Stimulated activated CD4-positive, alpha-beta T cell treated with anti-CD3 and anti-CD28 coated beads, TNF-alpha, amount 100 ng/mL, for 24 hours (primary cell): ENCODE results near the gene ATP6V1B1.

Experiments used
- DNase-seq, 3 experiments: peaks; one replicate each; pipeline ENCODE4 v3.0.0-alpha.2; 2020; ENCODE audit warnings: low read depth in 3 of 3

The ATP6V1B1 gene

GRCh38 chr2:70927138-70927537 is 8.6 kb upstream of the ATP6V1B1 start:
- no peak for DNase-seq

GRCh38 chr2:70927641-70928040 is 8.1 kb upstream of the ATP6V1B1 start:
- DNase-seq = no peak

- DNase-seq = no peak
These were observed 7.3 kb upstream of the ATP6V1B1 start for GRCh38 chr2:70928366-70928765.

- DNase-seq = no peak
These were observed 5.0 kb upstream of the ATP6V1B1 start for GRCh38 chr2:70930371-70931329.

- no peak for DNase-seq
These were observed 4.2 kb upstream of the ATP6V1B1 start for GRCh38 chr2:70931376-70932000.

- DNase-seq = no peak
These were observed 3.0 kb upstream of the ATP6V1B1 start for GRCh38 chr2:70932631-70933230.

GRCh38 chr2:70934981-70935380 is 719 bp upstream of the ATP6V1B1 start:
- no peak for DNase-seq

- no peak for DNase-seq
These were observed 672 bp downstream of the ATP6V1B1 start for GRCh38 chr2:70936165-70936978.

- DNase-seq = no peak
These were observed 1.5 kb downstream of the ATP6V1B1 start for GRCh38 chr2:70936979-70937811.

- DNase-seq = no peak
These were observed 2.3 kb downstream of the ATP6V1B1 start for GRCh38 chr2:70937866-70938585.

- no peak for DNase-seq
These were observed 2.9 kb downstream of the ATP6V1B1 start for GRCh38 chr2:70938586-70938950.

GRCh38 chr2:70939001-70939838 is 3.5 kb downstream of the ATP6V1B1 start:
- no peak for DNase-seq

GRCh38 chr2:70939839-70940580 is 4.3 kb downstream of the ATP6V1B1 start:
- no peak for DNase-seq

- DNase-seq = no peak
These were observed 5.5 kb downstream of the ATP6V1B1 start for GRCh38 chr2:70941186-70941585.

GRCh38 chr2:70941701-70942100 is 6.0 kb downstream of the ATP6V1B1 start:
- DNase-seq = no peak

GRCh38 chr2:70942396-70943204 is 6.9 kb downstream of the ATP6V1B1 start:
- no peak for DNase-seq

- DNase-seq = no peak
These were observed 7.6 kb downstream of the ATP6V1B1 start for GRCh38 chr2:70943205-70943871.
